GM18520 (cell line): ENCODE results near the gene STRIP1.
"Not testable (repeated sequence)": the region's sequence is repeated elsewhere in the genome, so short reads cannot be mapped to it uniquely, and the experiment has no call there.

Source experiments
- ATAC-seq: cut with Tn5 transposase; IDR thresholded peaks from one replicate; pipeline ENCODE4 v1.9.1; 2021; ENCODE audit not compliant: unreplicated experiment

STRIP1 gene

DNA sequence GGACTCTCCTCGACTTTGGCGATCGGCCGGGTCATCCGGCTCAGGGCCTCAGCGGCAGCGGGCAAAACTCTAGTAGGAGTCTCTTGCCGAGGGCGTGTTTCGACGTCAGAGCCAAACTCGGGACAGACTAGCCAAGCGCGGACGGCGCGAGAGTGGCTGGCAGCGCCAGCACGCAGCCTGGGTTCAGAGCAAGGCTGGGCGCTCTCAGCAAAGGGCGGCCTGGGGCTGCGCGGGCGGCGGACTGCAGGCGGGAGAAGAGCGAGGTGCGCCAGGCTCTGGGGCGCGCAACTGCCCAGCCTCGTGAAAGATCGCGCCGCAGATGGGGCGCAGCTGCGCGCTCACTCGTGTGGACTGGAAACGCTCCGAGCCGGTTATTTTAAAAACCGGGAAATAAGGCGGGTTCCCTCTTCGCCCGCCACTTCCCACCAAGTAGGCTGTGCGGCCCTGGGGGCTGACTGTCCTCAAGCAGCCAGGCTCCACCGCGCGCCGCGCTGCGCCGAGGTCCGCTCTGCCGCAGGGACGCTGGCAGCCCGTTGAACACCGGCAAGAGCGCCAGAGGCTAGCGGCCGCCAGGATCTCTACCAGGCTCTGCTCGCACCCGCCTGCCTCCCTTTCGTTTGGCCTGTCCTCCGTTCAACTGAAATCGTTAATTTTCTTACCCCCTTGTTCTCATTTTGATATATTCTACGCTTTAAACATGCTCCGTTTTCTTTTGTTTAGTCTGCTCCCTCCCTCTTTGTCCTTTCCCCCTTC, 33.6 kb downstream of the STRIP1 start:
- ATAC-seq: no peak

DNA sequence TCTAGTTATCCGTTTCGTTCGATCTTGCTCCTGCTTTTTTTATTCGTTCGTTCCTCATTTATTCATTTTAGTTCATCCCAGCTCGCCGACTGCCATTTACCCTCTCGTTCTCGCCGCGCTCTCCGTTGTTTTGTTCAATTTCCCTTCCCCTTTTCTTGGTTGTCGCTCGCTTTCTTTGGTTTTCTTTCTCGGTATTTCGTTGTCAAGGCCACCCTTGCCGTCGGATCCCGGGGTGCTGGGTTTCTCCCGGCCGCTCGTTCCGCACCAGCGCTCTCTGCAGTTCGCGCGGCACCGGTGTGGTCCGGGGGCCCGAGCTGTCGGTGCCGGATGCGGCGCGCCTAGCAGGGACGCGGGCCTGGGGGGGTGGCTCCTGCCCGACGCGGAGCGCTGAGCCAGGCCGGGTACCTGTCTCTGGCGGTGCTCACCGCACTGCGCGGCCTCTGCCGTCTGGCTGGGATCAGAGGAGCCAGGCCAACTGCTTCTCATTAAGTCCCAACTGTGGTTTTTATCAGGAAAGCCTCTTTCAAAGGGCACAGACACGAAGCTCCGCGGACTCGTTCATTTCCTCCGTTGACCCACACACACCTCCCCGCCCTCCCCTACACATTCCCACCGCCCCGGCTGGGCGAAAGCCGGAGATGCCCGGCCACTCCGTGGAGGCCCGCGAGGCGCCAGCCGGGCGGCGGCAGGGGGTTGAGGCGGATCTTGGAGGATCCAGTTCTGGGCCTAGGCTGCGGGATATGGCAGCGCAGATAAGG, 34.4 kb downstream of the STRIP1 start:
- ATAC-seq: no peak

DNA sequence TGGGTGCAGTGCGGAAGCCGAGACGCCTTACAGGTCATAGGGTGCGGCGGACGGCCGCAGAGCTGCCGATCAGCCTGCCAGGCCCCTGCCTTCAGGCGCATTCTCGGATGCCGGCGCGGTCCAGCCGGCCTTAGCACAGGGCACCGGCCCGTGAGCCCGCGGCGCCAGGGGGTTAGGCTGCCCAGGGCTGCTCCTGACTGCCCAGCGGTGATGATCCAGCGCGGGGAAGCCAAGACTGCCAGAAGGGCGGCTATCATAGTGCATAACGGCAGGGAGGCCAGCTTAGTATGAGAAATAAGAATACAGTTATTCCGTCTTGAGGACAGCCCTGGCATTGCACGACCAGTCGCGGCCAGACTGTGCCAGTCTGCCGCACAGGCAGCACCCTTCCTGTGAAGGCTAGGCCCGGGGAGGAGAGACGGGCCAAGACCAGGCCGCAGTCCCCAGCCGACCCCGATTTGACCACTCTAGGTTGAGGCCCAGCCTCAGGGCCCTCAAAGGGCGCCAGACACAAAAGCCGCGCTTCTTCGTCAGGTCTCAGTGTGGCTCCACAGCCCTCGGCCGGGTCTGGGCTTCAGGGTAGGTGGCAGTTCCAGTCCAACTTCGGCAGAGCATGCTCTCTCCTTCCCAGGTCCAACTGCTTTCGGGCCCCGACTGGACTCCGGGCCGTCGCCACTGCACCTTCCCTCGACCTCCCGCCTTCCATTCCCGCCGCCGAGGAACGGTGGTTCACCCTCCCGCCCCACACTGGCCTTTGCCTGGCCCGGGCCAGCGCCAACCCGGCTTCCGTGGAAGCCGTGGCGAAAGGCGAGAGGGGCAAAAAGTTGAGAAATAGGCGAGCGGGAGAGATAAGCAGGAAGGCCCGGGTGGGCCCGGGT, 35.2 kb downstream of the STRIP1 start:
- no peak for ATAC-seq

DNA sequence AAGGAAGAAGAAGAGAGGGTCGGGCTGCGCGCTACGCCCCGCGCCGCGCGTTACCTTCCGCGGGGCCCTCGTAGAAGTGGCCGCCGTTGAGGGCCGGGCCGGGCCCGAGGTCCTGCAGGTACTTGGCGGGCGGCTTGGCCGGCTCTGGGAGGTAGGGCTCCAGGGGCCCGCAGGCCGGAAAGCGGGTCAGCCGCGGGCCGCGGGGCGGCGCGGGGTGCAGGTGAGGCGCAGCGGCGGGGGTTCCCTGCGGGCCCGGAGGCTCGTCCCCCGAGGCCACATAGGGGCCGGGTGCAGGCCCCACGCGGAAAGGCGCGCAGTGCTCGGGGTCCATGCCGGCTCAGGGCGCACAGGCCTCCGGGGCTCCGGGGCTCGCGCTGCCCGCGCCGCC, 35.9 kb downstream of the STRIP1 start:
- no peak for ATAC-seq

DNA sequence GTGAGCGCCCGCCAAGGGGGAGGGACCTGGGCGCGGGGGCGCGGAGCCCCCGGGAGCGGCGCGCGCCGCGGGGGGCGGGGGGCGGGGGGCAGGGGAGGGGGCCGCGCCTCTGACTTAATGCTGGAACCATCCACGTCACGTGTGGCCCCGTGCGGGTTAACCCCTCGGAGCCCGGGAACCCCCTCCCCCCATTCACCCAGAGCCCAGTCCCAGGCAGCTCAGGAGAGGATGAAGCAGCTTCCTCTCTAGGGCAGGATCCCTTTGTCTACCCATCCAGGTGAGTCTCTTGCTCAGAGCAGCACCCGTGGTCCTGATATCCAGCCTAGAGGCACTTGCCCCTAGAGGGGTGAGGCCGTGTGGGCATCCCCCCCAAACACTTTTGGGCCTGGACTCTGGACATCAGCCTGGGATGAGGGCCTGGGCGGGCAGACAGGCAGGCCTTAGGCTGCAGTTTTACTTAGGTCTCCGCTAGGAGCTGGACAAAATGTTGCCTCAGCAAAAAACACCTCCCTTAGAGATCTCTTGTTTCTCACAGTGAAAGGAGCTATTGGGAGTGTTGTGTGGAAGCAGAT, 36.3 kb downstream of the STRIP1 start, which contains the start of gene ALX3:
TSS of gene ALX3 (minus strand) at position 2 of the 572 bp plus-strand sequence. CDS start 60 bp downstream, outside the sequence.
- no peak for ATAC-seq

DNA sequence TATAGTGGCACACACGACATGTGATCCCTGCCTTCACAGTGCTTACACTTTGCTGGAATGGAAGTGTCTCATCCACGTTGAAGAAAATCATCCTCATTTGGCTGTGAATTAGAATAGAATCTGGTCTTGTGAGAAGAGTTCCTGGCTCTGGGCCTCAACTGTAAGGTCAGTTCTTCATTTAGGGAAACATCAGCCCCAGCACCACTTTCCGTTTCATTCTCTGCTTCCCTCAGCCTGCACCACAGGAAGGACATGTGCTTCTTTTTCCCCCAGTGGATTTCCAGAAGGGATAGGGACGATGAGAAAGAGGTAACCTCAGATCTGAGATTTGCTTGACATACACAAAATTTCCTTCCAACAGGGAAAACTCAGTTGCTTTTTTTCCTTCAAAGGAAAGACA, 39.7 kb downstream of the STRIP1 start:
- ATAC-seq: no peak

DNA sequence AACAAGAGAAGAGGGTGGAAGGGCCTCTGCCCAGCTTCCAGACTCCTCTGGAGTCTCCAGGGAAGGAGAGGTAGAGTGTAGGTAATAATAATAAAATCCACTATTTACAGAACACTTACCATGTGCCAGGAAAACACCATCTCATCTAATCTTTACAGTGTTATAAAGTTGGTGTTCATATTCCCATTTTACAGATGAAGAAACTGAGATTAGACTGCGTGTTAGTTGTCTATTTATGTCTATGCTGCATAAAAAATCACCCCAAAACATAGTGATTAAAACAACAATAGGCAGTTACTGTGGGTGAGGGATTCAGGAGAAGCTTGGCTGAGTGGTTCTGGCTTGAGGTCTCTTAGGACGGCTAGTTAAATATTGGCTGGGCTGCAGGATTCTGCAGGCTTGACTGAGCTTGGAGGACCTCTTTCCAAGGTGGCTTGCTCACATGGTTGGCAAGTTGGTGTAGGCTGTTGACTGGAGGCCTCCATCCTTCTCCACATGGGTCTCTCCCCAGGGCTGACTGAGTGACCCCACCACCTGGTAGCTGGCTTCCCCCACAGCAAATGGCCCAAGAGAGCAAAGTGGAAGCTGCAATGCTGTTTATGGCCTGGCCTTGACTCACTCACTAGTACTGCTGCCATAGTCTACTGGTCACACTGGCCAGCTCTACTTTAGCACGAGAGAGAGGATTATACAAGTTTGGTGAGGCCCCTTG, 42.5 kb downstream of the STRIP1 start:
- no peak for ATAC-seq

DNA sequence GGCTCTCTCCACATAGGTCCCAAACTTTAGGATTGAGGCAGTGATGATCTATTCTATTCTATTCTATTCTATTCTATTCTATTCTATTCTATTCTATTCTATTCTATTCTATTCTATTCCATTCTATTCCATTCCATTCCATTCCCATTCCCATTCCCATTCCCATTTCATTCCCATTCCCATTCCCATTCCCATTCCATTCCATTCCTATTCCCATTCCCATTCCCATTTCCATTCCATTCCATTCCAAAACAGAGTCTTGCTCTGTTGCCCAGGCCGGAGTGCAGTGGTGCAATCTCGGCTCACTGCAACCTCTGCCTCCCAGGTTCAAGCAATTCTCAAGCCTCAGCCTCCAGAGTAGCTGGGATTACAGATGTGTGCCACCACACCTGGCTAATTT, 45.6 kb downstream of the STRIP1 start:
- not testable (repeated sequence) for ATAC-seq

DNA sequence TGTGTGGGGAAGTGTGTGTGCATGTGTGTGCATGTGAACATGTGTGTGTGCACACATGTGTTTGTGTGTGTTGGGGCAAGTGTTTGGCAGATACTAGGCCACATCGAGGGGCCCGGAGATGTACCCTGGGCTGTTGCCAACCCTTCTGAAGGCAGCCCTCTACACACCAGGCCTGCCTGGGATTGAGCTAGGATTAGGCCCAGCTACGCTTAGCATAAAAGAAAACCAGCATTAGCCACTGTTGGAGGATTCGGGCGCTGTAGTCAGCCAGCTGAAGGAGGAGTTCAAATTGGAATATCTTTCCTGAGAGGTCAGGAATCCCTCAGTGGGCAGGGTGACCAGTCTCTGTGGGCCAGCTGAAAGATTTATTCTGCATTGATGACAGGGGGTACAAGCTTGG, 46.6 kb downstream of the STRIP1 start:
- no peak for ATAC-seq

DNA sequence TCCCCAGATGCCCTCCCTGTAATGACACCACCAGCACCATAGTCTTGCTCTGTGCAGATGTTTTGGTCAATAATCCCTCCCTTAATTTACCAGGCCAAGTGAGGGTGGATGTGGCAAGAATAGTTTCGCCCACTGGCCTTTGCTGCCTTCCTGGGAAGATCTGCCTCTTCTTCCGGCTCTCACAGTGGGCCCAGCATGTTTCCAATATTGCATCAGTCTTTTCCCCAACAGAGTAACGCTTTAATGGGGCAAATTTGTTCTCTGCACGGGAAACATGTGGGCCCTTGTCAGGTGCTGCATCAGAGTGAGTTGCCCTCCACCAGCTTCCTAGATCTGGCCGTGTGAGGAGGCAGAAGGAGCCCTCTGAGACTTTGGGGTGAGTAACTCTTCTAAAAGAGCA, 48.1 kb downstream of the STRIP1 start:
- ATAC-seq: no peak

DNA sequence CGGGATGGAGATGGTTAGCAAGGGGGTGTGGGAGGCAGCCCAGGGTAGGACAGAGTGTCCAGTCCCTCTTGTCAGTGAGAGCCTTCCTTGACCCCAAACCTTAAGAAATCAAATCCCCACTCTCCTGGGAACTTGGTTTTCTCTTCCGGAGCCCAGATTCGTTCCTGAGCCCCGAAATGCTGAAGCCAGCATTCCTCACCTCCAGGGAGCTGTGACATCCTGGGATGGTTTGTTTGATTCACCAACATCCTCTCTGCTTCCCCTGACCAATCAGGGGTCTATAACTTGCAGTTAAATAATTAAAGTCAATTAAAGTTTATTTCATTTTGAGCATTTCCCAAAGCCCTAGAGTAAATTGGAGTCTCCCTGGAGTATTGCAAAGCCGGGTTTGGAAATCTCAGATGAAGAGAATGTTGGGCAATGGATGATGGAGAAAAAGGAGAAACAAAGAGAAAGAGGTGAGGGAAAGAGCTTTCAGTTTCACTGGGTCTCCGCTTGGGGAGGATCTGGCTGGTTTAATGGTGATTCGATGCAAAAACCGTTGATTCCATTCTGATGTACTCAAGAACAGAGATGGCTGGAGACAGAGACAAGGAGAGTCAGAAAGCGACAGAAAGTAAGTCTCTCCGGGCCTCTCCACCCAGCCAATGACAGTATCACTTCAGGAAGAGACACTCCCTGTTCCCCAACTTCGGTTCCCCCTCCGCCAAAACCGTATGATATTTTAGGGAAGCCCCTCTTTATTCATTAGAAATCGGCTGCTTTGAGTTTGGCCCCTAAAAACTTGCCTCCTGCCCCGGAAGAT, 48.8 kb downstream of the STRIP1 start:
- ATAC-seq: no peak

DNA sequence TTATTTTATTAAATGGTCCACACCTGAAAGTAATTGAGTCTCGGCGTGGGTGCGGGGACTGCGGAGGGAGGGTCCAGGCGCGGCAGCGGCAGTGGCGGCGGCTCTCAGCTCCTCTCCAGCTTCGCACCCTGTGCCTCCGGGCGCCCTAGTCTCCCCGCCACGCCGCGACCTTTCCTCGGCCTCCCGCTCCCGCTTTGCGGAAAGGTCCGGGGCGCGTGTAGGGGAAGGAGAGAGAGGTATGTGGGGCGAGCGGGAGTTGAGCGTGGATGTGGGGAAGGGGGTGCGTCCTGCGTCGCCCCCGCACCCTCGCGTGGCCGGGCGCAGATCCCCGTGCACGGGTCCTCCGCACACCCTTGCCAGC, 49.4 kb downstream of the STRIP1 start:
- no peak for ATAC-seq

DNA sequence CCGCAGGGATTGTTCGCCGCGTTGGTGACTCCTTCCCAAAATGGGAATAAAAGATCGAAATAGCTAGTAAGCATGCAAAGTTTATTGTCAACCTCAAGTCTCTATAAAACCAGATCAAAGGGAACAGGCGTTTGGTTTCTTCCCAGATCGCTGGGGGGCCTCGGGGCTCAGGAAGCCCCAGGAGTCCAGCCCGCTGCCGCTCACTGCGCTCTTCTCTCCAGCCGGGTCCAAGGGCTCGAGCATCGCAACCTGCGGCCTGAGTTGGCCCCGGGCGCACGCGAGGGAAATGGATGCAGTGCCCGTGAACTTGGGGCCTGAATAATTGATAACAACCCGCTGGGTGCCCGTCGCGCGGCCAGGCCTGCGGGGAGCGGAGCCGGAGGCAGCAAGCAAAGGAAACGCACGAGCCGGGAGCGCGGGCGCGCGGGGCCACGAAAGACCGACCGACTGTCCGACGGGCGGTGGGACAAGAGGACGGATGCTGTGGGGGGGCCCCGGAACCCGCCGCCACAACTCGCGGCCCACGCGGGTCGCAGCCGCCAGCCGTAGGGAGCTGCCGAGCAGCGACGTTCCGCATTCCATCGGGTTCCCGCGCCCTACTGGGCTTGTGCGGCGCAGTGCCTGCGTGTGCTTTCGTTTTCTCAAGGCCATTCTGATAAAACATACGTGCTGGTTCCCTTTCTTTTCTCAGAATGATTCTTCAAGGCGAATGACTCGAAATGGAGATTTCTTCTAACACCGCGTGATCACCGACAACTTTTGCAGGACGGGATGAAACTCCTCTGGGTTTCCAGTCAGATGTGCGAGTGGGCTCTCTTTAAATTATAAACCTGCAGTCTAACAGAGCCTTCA, 50.0 kb downstream of the STRIP1 start:
- no peak for ATAC-seq

DNA sequence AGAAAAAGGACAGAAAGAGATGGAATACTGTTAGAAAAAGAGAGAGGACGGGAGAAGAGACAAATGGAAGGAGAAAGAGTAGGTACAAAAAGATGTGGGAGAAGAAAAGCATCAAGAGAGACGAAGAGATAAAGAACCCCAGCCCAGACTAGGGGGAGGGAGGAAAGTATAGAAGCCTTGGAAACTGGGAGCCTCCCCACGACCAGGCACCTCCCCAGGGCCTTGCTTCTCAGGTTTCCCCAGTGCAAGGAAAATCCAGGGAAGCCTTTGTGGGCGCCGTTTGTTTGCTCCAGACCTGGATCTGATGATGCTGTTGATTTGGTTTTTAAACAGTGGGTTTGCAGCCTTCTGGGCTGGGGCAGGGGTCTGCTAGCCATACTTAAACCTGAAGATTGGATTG, 51.2 kb downstream of the STRIP1 start:
- no peak for ATAC-seq

DNA sequence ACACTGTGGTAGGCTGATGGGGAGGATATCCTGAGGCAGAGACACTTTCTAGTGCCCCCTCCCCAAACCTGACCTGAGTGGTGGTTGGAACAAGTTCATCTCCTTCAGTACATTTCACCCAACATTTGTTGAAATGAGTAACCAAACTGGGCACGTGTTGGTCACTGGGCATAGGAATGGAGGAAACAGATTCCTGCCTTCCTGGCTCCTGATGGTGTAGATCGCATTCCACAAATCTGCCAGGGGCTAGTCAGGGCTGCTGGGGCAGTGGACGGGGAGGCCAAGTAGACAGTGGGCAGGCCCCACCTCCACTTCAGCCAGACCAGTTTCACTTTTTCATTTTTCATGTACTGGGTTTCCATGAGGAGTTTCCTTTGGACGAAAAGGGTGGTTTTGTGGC, 52.5 kb downstream of the STRIP1 start:
- ATAC-seq: no peak

DNA sequence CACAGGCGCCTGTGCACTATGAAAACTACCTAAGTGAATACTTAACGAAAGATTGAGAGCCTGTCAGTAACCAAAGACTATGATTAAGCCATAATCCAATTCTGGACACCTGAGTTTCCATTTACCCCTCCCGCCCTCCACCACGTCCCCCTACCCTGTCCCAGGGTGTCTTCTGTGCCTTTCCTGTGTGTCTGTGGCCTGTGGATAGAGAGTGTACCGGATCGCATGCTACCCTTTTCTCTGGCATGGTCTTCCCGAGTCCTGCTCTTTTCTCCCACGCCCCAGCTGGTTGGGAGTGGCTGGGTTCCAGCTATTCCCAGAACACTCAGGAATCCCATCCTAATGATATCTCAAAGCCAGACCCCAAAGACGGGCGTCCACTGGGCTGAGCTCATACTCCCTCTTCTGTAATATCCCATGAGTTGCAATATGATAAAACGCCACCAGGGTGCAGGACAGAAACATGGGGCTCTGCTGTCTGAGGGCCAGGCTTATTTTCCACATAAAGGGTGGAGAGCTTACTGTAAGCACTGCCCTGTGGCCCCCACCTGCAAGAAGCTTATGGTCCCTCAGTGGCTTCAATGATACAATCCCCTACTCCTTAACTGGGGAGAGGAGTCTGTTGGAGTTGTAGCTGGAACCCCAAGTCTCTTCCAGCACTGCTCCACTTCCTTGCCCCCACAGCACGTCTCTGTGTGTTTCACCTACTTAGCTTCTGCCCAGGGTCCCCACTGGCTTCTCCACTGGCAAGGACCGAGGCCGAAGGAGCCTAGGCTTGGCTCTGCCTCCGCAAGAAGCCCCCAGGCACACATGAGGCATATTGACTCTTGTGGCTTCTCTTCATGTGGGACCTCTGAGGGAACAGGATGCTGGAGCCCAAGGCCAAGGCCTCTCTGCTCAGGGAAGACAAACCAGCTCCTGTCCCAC, 53.7 kb downstream of the STRIP1 start:
- no peak for ATAC-seq

DNA sequence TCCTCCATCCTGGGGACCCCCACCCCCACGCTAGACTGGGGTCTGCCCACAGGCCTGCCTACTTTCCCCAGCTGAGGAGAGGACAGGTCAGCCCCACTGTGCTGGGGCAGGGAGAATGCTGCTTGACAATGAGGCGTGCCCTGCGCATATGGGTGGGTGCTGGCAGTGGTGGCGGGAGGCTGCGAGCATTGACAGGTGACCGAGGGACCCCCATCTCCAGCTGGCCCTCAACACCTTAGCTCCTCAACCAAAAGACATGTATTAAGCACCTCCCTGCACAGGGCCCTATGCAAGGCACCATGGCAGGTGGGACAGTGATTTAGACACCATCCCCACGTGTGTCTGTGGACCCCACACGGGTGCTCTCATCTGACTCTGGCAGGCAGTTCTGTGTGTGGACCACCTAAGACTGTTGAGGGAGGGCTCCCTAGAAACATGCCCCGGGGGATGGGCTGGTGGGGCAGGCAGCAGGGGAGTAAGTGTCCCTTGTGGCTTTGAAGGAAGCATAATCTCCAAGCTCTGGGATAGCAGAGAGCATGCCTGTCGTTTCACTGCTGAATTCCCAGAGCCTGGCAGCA, 54.4 kb downstream of the STRIP1 start:
- no peak for ATAC-seq
